ENCODE data around the gene MUC16.

DNA sequence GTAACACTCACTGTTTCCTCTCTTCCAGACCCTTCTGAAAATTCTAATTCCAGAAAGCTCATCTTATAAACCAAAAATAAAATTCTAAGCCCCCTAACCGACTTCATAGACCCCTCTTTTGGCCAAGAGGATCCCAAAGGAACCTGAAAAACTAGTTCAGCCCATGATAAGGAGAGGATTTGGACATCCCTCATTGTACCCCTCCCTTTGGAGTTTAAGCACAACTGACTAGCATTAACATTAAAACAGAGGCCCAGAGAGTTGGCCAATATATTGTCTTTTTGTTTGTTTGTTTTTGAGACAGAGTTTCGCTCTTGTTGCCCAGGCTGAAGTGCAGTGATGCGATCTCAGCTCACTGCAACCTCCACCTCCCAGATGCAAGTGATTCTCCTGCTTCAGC is 34.2 kb upstream of the MUC16 start:
- TF ChIP-seq FOXP2 (optimal IDR thresholded peaks at IDR 0.05; ENCODE audit: control extremely low read depth, extremely low read length, insufficient read depth) (no peak), EZH2 (IDR thresholded peaks at IDR 0.05) (no peak), POLR2AphosphoS5 (IDR thresholded peaks at IDR 0.05; ENCODE audit: borderline replicate concordance, low read depth, low read length) (no peak)
